H1 (cell line): Measurements from ENCODE around the gene SPATA31D4. TPM values are rescaled to one million over a fixed set of nuclear protein-coding genes. Genes with fewer than 3 reads are reported as not detected.

Source experiments
- CTCF ChIA-PET: fragments of 300-600 bp; sonication (Branson Sonifier 250); formaldehyde crosslinking; loops from one replicate; lab custom pipeline; 2021; ENCODE audit not compliant: partially characterized antibody; lab: Charles Lee
- POLR2A ChIA-PET: fragments of 300-600 bp; sonication (Branson Sonifier 250); formaldehyde crosslinking; loops from one replicate; lab custom pipeline; 2021; ENCODE audit warnings: inconsistent platforms; ENCODE audit not compliant: partially characterized antibody; lab: Charles Lee
- DNase-seq, 2 experiments: peaks; one replicate each; pipeline versions ENCODE4 v3.0.0 to v3.0.0-alpha.2; 2010 to 2022; ENCODE audit warnings: low spot score in 2 of 2, low read depth in 1 of 2, mixed read lengths in 1 of 2
- FAIRE-seq: peaks from 2 replicates; lab custom pipeline; 2011; peaks lifted over from hg19 to GRCh38; lab: Jason Lieb, UNC
- H2AFZ ChIP-seq: 2 replicates; pipeline ENCODE4 v1.8.1; 2012; ENCODE audit warnings: low read length, inconsistent platforms
- H2AK5ac ChIP-seq: 2 replicates; pipeline ENCODE4 v1.6.1; 2013; ENCODE audit warnings: low read depth, low read length
- H2BK120ac ChIP-seq: replicated peaks from 2 replicates; pipeline ENCODE3; 2013; ENCODE audit warnings: low read depth, low read length, inconsistent platforms
- H2BK12ac ChIP-seq: 2 replicates; pipeline ENCODE4 v1.6.1; 2013; ENCODE audit warnings: low read depth, low read length
- H2BK15ac ChIP-seq: 2 replicates; pipeline ENCODE4 v1.6.1; 2013; ENCODE audit warnings: low read length
- H2BK20ac ChIP-seq: 2 replicates; pipeline ENCODE4 v1.6.1; 2013; ENCODE audit warnings: low read length
- H2BK5ac ChIP-seq: 2 replicates; pipeline ENCODE4 v1.6.1; 2013; ENCODE audit warnings: low read depth, low read length
- H3K14ac ChIP-seq: 2 replicates; pipeline ENCODE4 v1.6.1; 2013; ENCODE audit warnings: inconsistent platforms; ENCODE audit not compliant: insufficient read length
- H3K18ac ChIP-seq: 2 replicates; pipeline ENCODE4 v1.6.1; 2013; ENCODE audit warnings: low read length; ENCODE audit errors: extremely low read depth
- H3K23ac ChIP-seq: 2 replicates; pipeline ENCODE4 v1.6.1; 2013; ENCODE audit warnings: inconsistent platforms; ENCODE audit not compliant: insufficient read length
- H3K23me2 ChIP-seq: 2 replicates; pipeline ENCODE4 v1.6.1; 2013; ENCODE audit warnings: low read depth, low read length
- H3K27ac ChIP-seq: 2 replicates; pipeline ENCODE4 v1.6.1; 2011; ENCODE audit warnings: low read depth, low read length, inconsistent platforms
- H3K27me3 ChIP-seq, 4 experiments: replicated peaks in 1 of 4; 1 replicate in 1 of 4; 2 replicates in 3 of 4; pipeline versions ENCODE4 v1.6.1 to v1.8.1; 2011 to 2013; ENCODE audit warnings: low read length in 3 of 4, mild to moderate bottlenecking in 3 of 4, inconsistent platforms in 2 of 4, mixed read lengths in 2 of 4, moderate library complexity in 1 of 4; ENCODE audit not compliant: control insufficient read depth in 3 of 4, insufficient read depth in 3 of 4; ENCODE audit errors: extremely low read depth in 1 of 4
- H3K36me3 ChIP-seq, 4 experiments: 2 replicates each; pipeline versions ENCODE4 v1.6.1 to v1.8.1; 2011 to 2013; ENCODE audit warnings: mild to moderate bottlenecking in 4 of 4, low read length in 3 of 4, moderate library complexity in 2 of 4, control low read depth in 1 of 4, inconsistent platforms in 1 of 4; ENCODE audit not compliant: insufficient read depth in 4 of 4, control insufficient read depth in 2 of 4
- H3K4ac ChIP-seq: replicated peaks from 2 replicates; pipeline ENCODE3; 2013; ENCODE audit warnings: low read length, low read depth, mixed read lengths, inconsistent platforms; ENCODE audit not compliant: insufficient read length
- H3K4me1 ChIP-seq, 4 experiments: replicated peaks in 1 of 4; 1 replicate in 1 of 4; 2 replicates in 3 of 4; pipeline versions ENCODE4 v1.6.1 to v1.8.1; 2011 to 2013; ENCODE audit warnings: low read length in 3 of 4, inconsistent platforms in 2 of 4, mixed read lengths in 1 of 4; ENCODE audit not compliant: insufficient read depth in 4 of 4, control insufficient read depth in 3 of 4
- H3K4me2 ChIP-seq, 2 experiments: 2 replicates each; pipeline versions ENCODE4 v1.6.1 to v1.8.1; 2011 to 2013; ENCODE audit warnings: low read depth in 2 of 2, low read length in 2 of 2, control low read depth in 1 of 2, inconsistent platforms in 1 of 2, mild to moderate bottlenecking in 1 of 2; ENCODE audit not compliant: insufficient read depth in 1 of 2
- H3K4me3 ChIP-seq, 4 experiments: fragments of 200-600, 300-600 bp in 1 of 4; sonication (generic), shearing (Covaris generic), sonication (Bioruptor Twin) in 1 of 4; 2 replicates each; pipeline versions ENCODE4 v1.5.1 to v1.8.1; 2011 to 2016; ENCODE audit warnings: low read length in 4 of 4, low read depth in 3 of 4, control low read depth in 2 of 4, inconsistent platforms in 2 of 4, mild to moderate bottlenecking in 2 of 4, mixed read lengths in 1 of 4, moderate library complexity in 1 of 4; ENCODE audit not compliant: insufficient read depth in 2 of 4; ENCODE audit errors: extremely low read depth in 1 of 4
- H3K56ac ChIP-seq: replicated peaks from 2 replicates; pipeline ENCODE3; 2013; ENCODE audit warnings: low read depth, mild to moderate bottlenecking, mixed read lengths, low read length, inconsistent platforms; ENCODE audit not compliant: insufficient read length
- H3K79me1 ChIP-seq: 2 replicates; pipeline ENCODE4 v1.6.1; 2013; ENCODE audit warnings: low read depth, low read length, control low read depth
- H3K79me2 ChIP-seq, 2 experiments: 2 replicates each; pipeline versions ENCODE4 v1.6.1 to v1.8.1; 2012 to 2013; ENCODE audit warnings: low read length in 2 of 2, mild to moderate bottlenecking in 2 of 2, inconsistent platforms in 1 of 2; ENCODE audit not compliant: insufficient read depth in 2 of 2, control insufficient read depth in 1 of 2
- H3K9ac ChIP-seq, 4 experiments: replicated peaks in 1 of 4; 1 replicate in 1 of 4; 2 replicates in 3 of 4; pipeline versions ENCODE4 v1.6.1 to v1.8.1; 2011 to 2013; ENCODE audit warnings: low read depth in 3 of 4, low read length in 3 of 4, control low read depth in 2 of 4, mild to moderate bottlenecking in 2 of 4, moderate library complexity in 2 of 4, inconsistent platforms in 1 of 4; ENCODE audit errors: extremely low read depth in 1 of 4
- H3K9me3 ChIP-seq, 2 experiments: 2 replicates each; pipeline versions ENCODE4 v1.6.1 to v1.8.1; 2012 to 2013; ENCODE audit warnings: mild to moderate bottlenecking in 2 of 2, moderate library complexity in 2 of 2, control low read depth in 1 of 2, inconsistent platforms in 1 of 2, low read depth in 1 of 2, low read length in 1 of 2, mixed read lengths in 1 of 2; ENCODE audit not compliant: insufficient read depth in 2 of 2
- H4K20me1 ChIP-seq, 2 experiments: replicated peaks in 1 of 2; 2 replicates each; pipeline versions ENCODE3 to v1.8.1; 2011 to 2013; ENCODE audit warnings: inconsistent platforms in 2 of 2, low read length in 2 of 2, mild to moderate bottlenecking in 1 of 2; ENCODE audit not compliant: insufficient read depth in 2 of 2, control insufficient read depth in 1 of 2
- H4K5ac ChIP-seq: 2 replicates; pipeline ENCODE4 v1.6.1; 2013; ENCODE audit warnings: low read length, low read depth, mixed read lengths, inconsistent platforms; ENCODE audit not compliant: insufficient read length
- H4K8ac ChIP-seq: 2 replicates; pipeline ENCODE4 v1.8.0; 2013; ENCODE audit warnings: mild to moderate bottlenecking, moderate library complexity, low read length, inconsistent platforms; ENCODE audit not compliant: insufficient read depth; ENCODE audit errors: extremely low read depth
- H4K91ac ChIP-seq: replicated peaks from 2 replicates; pipeline ENCODE3; 2013; ENCODE audit warnings: low read length, mixed read lengths, inconsistent platforms; ENCODE audit not compliant: insufficient read length
- RBBP5 ChIP-seq: IDR thresholded peaks from 2 replicates; pipeline ENCODE4 v1.7.1; 2012; ENCODE audit warnings: low read depth, mild to moderate bottlenecking, inconsistent platforms, low read length, moderate library complexity, borderline replicate concordance
- SP1 ChIP-seq: IDR thresholded peaks from 2 replicates; pipeline ENCODE4 v1.6.1; 2011; ENCODE audit warnings: low read depth, low read length
- WGBS, 2 experiments: shearing (Covaris generic) in 1 of 2; methylation state at CpG; one replicate each; pipeline versions ENCODE4 v1.1.6 to v1.1.7; 2013 to 2015; ENCODE audit warnings: low lambda C conversion rate in 2 of 2, mixed read lengths in 2 of 2, inconsistent platforms in 1 of 2, low coverage in 1 of 2, missing lambda C conversion rate in 1 of 2; ENCODE audit not compliant: insufficient replicate concordance in 2 of 2, insufficient coverage in 1 of 2, insufficient read length in 1 of 2; ENCODE audit errors: extremely low coverage in 1 of 2, missing lambda C conversion rate in 1 of 2; 5-methylcytosine and 5-hydroxymethylcytosine counted together
- polyA plus RNA-seq, 7 experiments: library from polyadenylated mRNA; depleted of rRNA in 3 of 7; stranded (reverse) in 5 of 7; unstranded in 2 of 7; fragments of >200 nt in 5 of 7; fragments of 200-250 nt in 2 of 7; gene quantifications; 1 replicate in 5 of 7; 2 replicates in 1 of 7; 4 replicates in 1 of 7; pipeline versions ENCODE4 v1.2.1 to v1.2.3, GENCODE V29; 2011 to 2013; ENCODE audit warnings: missing spikeins in 2 of 7, mixed read lengths in 2 of 7
- total RNA-seq: library from RNA; stranded (reverse); fragmentation: NEBNext Ultra II Directional; extraction: Animal tissue kit (Norgen Biotek cat#: 25700); gene quantifications from 2 replicates; pipeline ENCODE4 v1.2.1, GENCODE V29; 2021

The SPATA31D4 gene
- total and polyA plus RNA-seq, 2 of the 8 experiments (the other 6 are each of a cell fraction or from before 2014, with no cell fraction given), result not detected

- Histone ChIP-seq H2BK5ac (no peak overlapping the region), H2BK20ac (no peak overlapping the region), H3K23me2 (no peaks in the 10 kb centered on the region), H3K4me2 (no peak overlapping the region), H3K36me3 (no peaks in the 10 kb centered on the region), H3K9me3 (no peaks in the 10 kb centered on the region), H3K79me2 (no peaks in the 10 kb centered on the region), H4K91ac (no peak overlapping the region), H3K14ac (no peak overlapping the region), H3K18ac (no peak overlapping the region), H2BK120ac (no peak overlapping the region), H2AK5ac (no peak overlapping the region), H2AFZ (no peak overlapping the region), H3K79me1 (no peaks in the 10 kb centered on the region), H4K8ac (no peak overlapping the region), H3K27ac (no peak overlapping the region), H2BK15ac (no peak overlapping the region), H3K4me1 (no peaks in the 10 kb centered on the region), H2BK12ac (no peak overlapping the region), H4K20me1 (no peaks in the 10 kb centered on the region), H3K9ac (no peak overlapping the region), H4K5ac (no peak overlapping the region), H3K27me3 (no peaks in the 10 kb centered on the region), H3K23ac (no peak overlapping the region), H3K4me3 (no peak overlapping the region), H3K4ac (no peak overlapping the region), H3K56ac (no peak overlapping the region)
- no peak for TF ChIP-seq RBBP5
- no peak for TF ChIP-seq SP1
- ChIA-PET CTCF (interaction anchor here (0.8 kb wide), 1 partner anchor 1023 kb away, joined by 3 read pairs; no protein-coding TSS in a partner anchor), POLR2A (no interaction called here)
- FAIRE-seq (no peak), DNase-seq (no peak)
- 95% methylated on average over 3 of the region's 3 CpGs; no CpG with 5 or more reads in 1 of the 2 experiments for WGBS, 2 experiments
Observed at GRCh38 chr9:81890104-81890503, 38.1 kb upstream of the SPATA31D4 start.
